NCI-H2196 (cell line): ENCODE data around the gene ISCA2.

Experiments
- DNase-seq: peaks from one replicate; lab custom pipeline; 2025; ENCODE audit not compliant: unreplicated experiment; lab: John Stamatoyannopoulos, UW

Gene ISCA2

GRCh38 chr14:74482571-74482970, 11.0 kb upstream of the ISCA2 start:
- DNase-seq: no peak

- DNase-seq: no peak
Measured at GRCh38 chr14:74483321-74483720, 10.2 kb upstream of the ISCA2 start.

GRCh38 chr14:74486164-74486563, 7.4 kb upstream of the ISCA2 start:
- no peak for DNase-seq

GRCh38 chr14:74488786-74489397, 4.7 kb upstream of the ISCA2 start:
- no peak for DNase-seq

- DNase-seq: no peak
Measured at GRCh38 chr14:74490486-74490885, 3.1 kb upstream of the ISCA2 start.

GRCh38 chr14:74491956-74492775, 1.4 kb upstream of the ISCA2 start:
- DNase-seq: no peak

- DNase-seq: no peak
Measured at GRCh38 chr14:74492776-74493342, 706 bp upstream of the ISCA2 start, which contains the start of gene NPC2. Gene NPC2, minus strand, starts transcription at chr14:74493305. Its CDS starts 31 bp downstream, at chr14:74493274.

- DNase-seq: peak; percentile 25
Measured at GRCh38 chr14:74495356-74495755, 1.8 kb downstream of the ISCA2 start.

GRCh38 chr14:74500417-74501134, 7.0 kb downstream of the ISCA2 start:
- DNase-seq: no peak

- peak; percentile 71 for DNase-seq
Measured at GRCh38 chr14:74501135-74501614, 7.6 kb downstream of the ISCA2 start.

- no peak for DNase-seq
Measured at GRCh38 chr14:74501691-74502090, 8.1 kb downstream of the ISCA2 start.

- DNase-seq: peak; percentile 17
Measured at GRCh38 chr14:74502236-74503019, 8.9 kb downstream of the ISCA2 start.

GRCh38 chr14:74503291-74503937, 9.8 kb downstream of the ISCA2 start:
- DNase-seq: no peak

- DNase-seq: no peak
Measured at GRCh38 chr14:74503938-74504335, 10.4 kb downstream of the ISCA2 start.

GRCh38 chr14:74504412-74504811, 10.8 kb downstream of the ISCA2 start:
- DNase-seq: no peak

- DNase-seq: no peak
Measured at GRCh38 chr14:74504874-74505720, 11.5 kb downstream of the ISCA2 start.

GRCh38 chr14:74505831-74506230, 12.3 kb downstream of the ISCA2 start:
- DNase-seq: no peak

GRCh38 chr14:74506411-74506851, 12.9 kb downstream of the ISCA2 start:
- no peak for DNase-seq

- DNase-seq: no peak
Measured at GRCh38 chr14:74507085-74507484, 13.5 kb downstream of the ISCA2 start.
